Measurements from ENCODE around the gene SNX1.

- TF ChIP-seq, protein P1, sequence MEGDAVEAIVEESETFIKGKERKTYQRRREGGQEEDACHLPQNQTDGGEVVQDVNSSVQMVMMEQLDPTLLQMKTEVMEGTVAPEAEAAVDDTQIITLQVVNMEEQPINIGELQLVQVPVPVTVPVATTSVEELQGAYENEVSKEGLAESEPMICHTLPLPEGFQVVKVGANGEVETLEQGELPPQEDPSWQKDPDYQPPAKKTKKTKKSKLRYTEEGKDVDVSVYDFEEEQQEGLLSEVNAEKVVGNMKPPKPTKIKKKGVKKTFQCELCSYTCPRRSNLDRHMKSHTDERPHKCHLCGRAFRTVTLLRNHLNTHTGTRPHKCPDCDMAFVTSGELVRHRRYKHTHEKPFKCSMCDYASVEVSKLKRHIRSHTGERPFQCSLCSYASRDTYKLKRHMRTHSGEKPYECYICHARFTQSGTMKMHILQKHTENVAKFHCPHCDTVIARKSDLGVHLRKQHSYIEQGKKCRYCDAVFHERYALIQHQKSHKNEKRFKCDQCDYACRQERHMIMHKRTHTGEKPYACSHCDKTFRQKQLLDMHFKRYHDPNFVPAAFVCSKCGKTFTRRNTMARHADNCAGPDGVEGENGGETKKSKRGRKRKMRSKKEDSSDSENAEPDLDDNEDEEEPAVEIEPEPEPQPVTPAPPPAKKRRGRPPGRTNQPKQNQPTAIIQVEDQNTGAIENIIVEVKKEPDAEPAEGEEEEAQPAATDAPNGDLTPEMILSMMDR (IDR thresholded peaks at IDR 0.05), result no peak
- no peak for TF ChIP-seq EZH2 (IDR thresholded peaks at IDR 0.05; ENCODE audit: borderline replicate concordance, insufficient read depth, low read depth, low read length, poor library complexity, severe bottlenecking)
These were observed 37.5 kb upstream of the SNX1 start for GRCh38 chr15:64058279-64058678.
